ENCODE measurements around the gene PLD1. TPM values are rescaled to one million over a fixed set of nuclear protein-coding genes. Genes with fewer than 3 reads are reported as not detected.
A peak's percentile ranks its signal among the peaks of the same experiment; 100 is the strongest.

PLD1 gene
- total RNA-seq, 1 experiment from 2014 or later, result 5.3 TPM

- Mint-ChIP-seq H3K4me1 (ENCODE audit: low read depth, unreplicated experiment) (peaks cover 21% of the 10 kb centered on the region), H3K27me3 (ENCODE audit: insufficient read depth, unreplicated experiment) (no peaks in the 10 kb centered on the region), H3K36me3 (ENCODE audit: insufficient read depth, unreplicated experiment) (no peaks in the 10 kb centered on the region), H3K9me3 (ENCODE audit: unreplicated experiment) (no peaks in the 10 kb centered on the region), H3K4me3 (ENCODE audit: unreplicated experiment) (no peak overlapping the region), H3K27ac (ENCODE audit: unreplicated experiment) (peak overlapping the region; percentile 70)
- CTCF ChIA-PET, result no interaction called here
- no peaks in the 10 kb centered on the region for H3K36me3 ChIP-seq (ENCODE audit: control insufficient read depth, insufficient read depth, low read length)
- no TSS peak for BruUV-seq (replicated peaks)
- H3K4me1 ChIP-seq, result peaks cover 21% of the 10 kb centered on the region
- no peaks in the 10 kb centered on the region for H3K27me3 ChIP-seq (replicated peaks; ENCODE audit: control insufficient read depth, insufficient read depth, low read length)
- intact Hi-C loops (cut with micrococcal nuclease; ENCODE audit: unreplicated experiment), result no loop called here
- POLR2A ChIA-PET, result no interaction called here
- no peaks in the 10 kb centered on the region for H3K9me3 ChIP-seq
- no peak for TF ChIP-seq CTCF (IDR thresholded peaks at IDR 0.05; ENCODE audit: insufficient read depth in 1 of 2, low read depth in 1 of 2, low read length in 1 of 2, severe bottlenecking in 1 of 2, unreplicated experiment in 1 of 2)
- H3K4me3 ChIP-seq (ENCODE audit: low read depth, low read length), result no peak overlapping the region
- no peak for DNase-seq
Measured at GRCh38 chr3:171813897-171814460, 3.7 kb upstream of the PLD1 start.

GRCh38 chr3:171813278-171813896 is 3.1 kb upstream of the PLD1 start:
- no peak overlapping the region for H3K4me3 ChIP-seq (ENCODE audit: low read depth, low read length)
- H3K4me1 ChIP-seq, result peaks cover 21% of the 10 kb centered on the region
- ChIA-PET POLR2A (no interaction called here), CTCF (no interaction called here)
- Mint-ChIP-seq H3K27me3 (ENCODE audit: insufficient read depth, unreplicated experiment) (no peaks in the 10 kb centered on the region), H3K4me1 (ENCODE audit: low read depth, unreplicated experiment) (peaks cover 21% of the 10 kb centered on the region), H3K4me3 (ENCODE audit: unreplicated experiment) (no peak overlapping the region), H3K27ac (ENCODE audit: unreplicated experiment) (peak overlapping the region; percentile 70), H3K9me3 (ENCODE audit: unreplicated experiment) (no peaks in the 10 kb centered on the region), H3K36me3 (ENCODE audit: insufficient read depth, unreplicated experiment) (no peaks in the 10 kb centered on the region)
- intact Hi-C loops (cut with micrococcal nuclease; ENCODE audit: unreplicated experiment), result no loop called here
- H3K9me3 ChIP-seq, result no peaks in the 10 kb centered on the region
- BruUV-seq (replicated peaks), result no TSS peak
- no peaks in the 10 kb centered on the region for H3K36me3 ChIP-seq (ENCODE audit: control insufficient read depth, insufficient read depth, low read length)
- no peak for TF ChIP-seq CTCF (IDR thresholded peaks at IDR 0.05; ENCODE audit: insufficient read depth in 1 of 2, low read depth in 1 of 2, low read length in 1 of 2, severe bottlenecking in 1 of 2, unreplicated experiment in 1 of 2)
- H3K27me3 ChIP-seq (replicated peaks; ENCODE audit: control insufficient read depth, insufficient read depth, low read length), result no peaks in the 10 kb centered on the region
- no peak for DNase-seq

- H3K27ac Mint-ChIP-seq (ENCODE audit: unreplicated experiment), result no peak overlapping the region
- no peak overlapping the region for H3K4me3 Mint-ChIP-seq (ENCODE audit: unreplicated experiment)
- CTCF ChIA-PET, result no interaction called here
- Histone ChIP-seq H3K4me3 (ENCODE audit: low read depth, low read length) (no peak overlapping the region), H3K36me3 (ENCODE audit: control insufficient read depth, insufficient read depth, low read length) (no peaks in the 10 kb centered on the region), H3K9me3 (no peaks in the 10 kb centered on the region), H3K4me1 (peaks cover 21% of the 10 kb centered on the region), H3K27me3 (replicated peaks; ENCODE audit: control insufficient read depth, insufficient read depth, low read length) (no peaks in the 10 kb centered on the region)
- no peaks in the 10 kb centered on the region for H3K9me3 Mint-ChIP-seq (ENCODE audit: unreplicated experiment)
- BruUV-seq (replicated peaks), result no TSS peak
- intact Hi-C loops (cut with micrococcal nuclease; ENCODE audit: unreplicated experiment), result no loop called here
- DNase-seq, result no peak
- POLR2A ChIA-PET, result no interaction called here
- peaks cover 2% of the 10 kb centered on the region for H3K36me3 Mint-ChIP-seq (ENCODE audit: insufficient read depth, unreplicated experiment)
- H3K4me1 Mint-ChIP-seq (ENCODE audit: low read depth, unreplicated experiment), result peaks cover 21% of the 10 kb centered on the region
- TF ChIP-seq CTCF (IDR thresholded peaks at IDR 0.05; ENCODE audit: insufficient read depth in 1 of 2, low read depth in 1 of 2, low read length in 1 of 2, severe bottlenecking in 1 of 2, unreplicated experiment in 1 of 2), result no peak
- H3K27me3 Mint-ChIP-seq (ENCODE audit: insufficient read depth, unreplicated experiment), result no peaks in the 10 kb centered on the region
Measured at GRCh38 chr3:171812811-171813210, 2.5 kb upstream of the PLD1 start.

Data from Caco-2 (cell line).